T-helper 1 cell treated with Interleukin-12 subunit alpha and Interleukin-12 subunit beta and Interleukin-4 antibody, amounts not matched to agents 30 μg/mL and 1 μg/mL, for 36 hours (primary cell): ENCODE results near the gene DLG1.

Experiments used
- H3K27ac Mint-ChIP-seq: one replicate; pipeline ENCODE4 v1.8.0; 2021; ENCODE audit warnings: mild to moderate bottlenecking, mixed read lengths
- H3K27me3 Mint-ChIP-seq: one replicate; pipeline ENCODE4 v1.8.0; 2021; ENCODE audit warnings: low read depth, mixed read lengths
- H3K36me3 Mint-ChIP-seq: one replicate; pipeline ENCODE4 v1.8.0; 2021; ENCODE audit warnings: low read depth, mixed read lengths
- H3K4me1 Mint-ChIP-seq: one replicate; pipeline ENCODE4 v1.8.0; 2021; ENCODE audit warnings: low read depth, mixed read lengths
- H3K4me3 Mint-ChIP-seq: one replicate; pipeline ENCODE4 v1.8.0; 2021; ENCODE audit warnings: mild to moderate bottlenecking, moderate library complexity, mixed read lengths
- H3K9me3 Mint-ChIP-seq: one replicate; pipeline ENCODE4 v1.8.0; 2021; ENCODE audit warnings: mixed read lengths

Gene DLG1

DNA sequence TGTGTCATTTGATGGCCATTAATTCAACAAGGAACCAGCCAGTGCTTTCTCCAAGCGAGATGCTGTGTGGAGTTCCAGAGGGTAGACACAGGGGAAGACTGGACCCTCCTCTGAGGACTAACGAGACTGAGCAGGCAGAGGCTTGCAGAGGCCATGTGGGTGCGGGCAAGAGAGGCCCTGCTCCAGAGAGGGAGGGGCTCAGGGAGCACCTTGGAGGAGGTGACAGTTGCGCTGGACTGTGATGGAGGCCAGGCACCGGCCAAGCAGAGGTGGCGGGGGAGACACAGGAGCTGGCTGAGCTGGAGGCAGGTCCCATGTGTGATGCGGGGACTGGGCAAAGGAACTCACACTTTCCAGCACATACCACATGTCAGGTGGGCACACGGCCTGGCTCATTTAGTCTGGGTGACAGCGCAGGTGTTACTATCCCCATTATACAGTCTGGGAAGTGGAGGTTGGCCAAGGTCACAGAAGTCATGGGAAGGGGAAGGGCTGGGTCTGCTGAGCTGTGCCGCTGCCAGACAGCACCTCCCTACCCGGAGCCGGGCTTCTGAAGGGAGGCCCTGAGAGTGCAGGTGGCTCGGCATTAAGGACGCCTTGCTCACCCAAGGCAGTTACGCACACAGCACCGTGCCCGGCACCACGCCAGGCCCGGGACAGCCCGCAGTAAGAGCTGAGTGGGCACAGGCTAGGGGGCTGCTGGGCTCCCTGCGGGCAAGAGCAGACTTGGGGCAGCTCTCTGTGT, 272.5 kb downstream of the DLG1 start:
- H3K36me3 Mint-ChIP-seq, result no peaks in the 10 kb centered on the region
- H3K9me3 Mint-ChIP-seq, result no peaks in the 10 kb centered on the region
- no peak overlapping the region for H3K4me3 Mint-ChIP-seq
- H3K4me1 Mint-ChIP-seq, result peaks cover 3% of the 10 kb centered on the region
- peaks cover 4% of the 10 kb centered on the region for H3K27me3 Mint-ChIP-seq
- H3K27ac Mint-ChIP-seq, result no peak overlapping the region

DNA sequence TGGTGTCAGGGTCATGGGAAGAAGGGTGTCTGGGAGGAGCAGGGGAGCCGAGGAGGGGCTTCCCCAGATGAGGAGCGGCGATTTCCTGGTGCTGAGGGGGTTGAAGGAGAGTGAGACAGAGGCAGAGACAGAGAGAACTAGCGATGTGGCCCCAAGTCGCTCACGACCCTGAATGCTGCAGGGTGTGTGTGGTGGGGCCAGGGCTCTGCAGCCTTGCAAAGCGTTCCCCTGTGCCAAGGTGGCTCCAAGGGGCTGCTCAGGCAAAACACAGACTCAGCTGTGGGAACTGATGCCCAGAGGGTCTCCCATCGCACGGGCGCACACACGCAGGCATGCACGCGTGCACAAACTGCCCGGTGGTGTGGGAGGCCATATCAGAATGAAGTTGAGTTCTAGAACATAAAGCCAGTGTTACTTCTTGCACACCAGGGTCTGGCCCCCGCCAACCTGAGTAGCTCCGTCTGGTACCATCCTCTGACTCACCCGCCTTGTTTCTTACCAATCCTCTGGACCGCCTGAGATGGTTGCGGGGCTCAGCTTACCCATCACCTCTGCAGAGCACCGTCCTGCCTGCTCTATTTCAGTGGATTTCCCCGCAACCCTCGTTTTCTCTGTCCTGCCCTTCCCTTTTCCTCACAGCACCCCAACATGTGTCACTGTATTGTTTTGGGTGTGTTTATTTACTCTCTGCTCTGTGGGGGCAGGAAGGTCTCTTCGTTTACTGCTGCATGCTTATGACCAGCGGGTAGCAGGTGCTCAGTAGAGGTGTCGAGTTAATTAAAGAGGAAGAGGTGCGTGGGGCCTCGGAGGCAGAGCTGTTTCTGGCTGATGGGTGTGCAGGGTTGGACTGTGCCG, 273.3 kb downstream of the DLG1 start:
- peaks cover 4% of the 10 kb centered on the region for H3K27me3 Mint-ChIP-seq
- no peaks in the 10 kb centered on the region for H3K36me3 Mint-ChIP-seq
- H3K27ac Mint-ChIP-seq, result no peak overlapping the region
- H3K4me3 Mint-ChIP-seq, result no peak overlapping the region
- no peaks in the 10 kb centered on the region for H3K9me3 Mint-ChIP-seq
- peaks cover 3% of the 10 kb centered on the region for H3K4me1 Mint-ChIP-seq

DNA sequence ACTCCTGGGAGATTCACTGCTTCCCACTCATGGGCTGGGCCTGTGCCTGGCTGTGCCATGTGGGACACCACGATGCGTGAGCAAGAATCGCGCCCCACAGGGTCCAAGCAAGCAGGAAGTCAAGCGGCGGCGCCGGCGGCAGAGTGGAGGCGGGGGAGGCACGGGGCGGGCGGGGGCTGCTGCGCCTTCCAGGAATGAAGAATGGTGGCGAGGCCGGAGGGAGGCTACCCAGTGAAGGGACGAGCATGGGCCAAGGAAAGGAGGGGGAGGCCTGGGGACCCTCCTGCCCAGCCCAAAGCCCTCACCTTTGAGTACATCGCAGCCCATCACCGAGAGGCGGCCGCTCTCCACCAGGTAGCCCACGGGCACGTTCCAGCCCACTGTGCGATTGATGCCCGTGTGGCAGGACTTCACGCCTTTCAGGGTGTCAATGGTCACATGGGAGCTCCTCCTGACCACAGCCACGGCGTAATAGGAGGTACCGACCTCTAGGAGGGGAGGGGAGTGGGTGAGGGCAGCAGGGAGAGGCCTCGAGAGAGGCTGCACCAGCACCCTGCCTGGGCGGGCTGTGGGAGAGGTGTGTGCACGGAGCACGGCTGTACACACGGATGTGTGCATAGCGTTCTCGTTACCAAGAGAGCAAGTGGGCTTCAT, 274.3 kb downstream of the DLG1 start:
- no peak overlapping the region for H3K4me3 Mint-ChIP-seq
- H3K36me3 Mint-ChIP-seq, result no peaks in the 10 kb centered on the region
- H3K4me1 Mint-ChIP-seq, result peaks cover 3% of the 10 kb centered on the region
- H3K27ac Mint-ChIP-seq, result no peak overlapping the region
- no peaks in the 10 kb centered on the region for H3K9me3 Mint-ChIP-seq
- peaks cover 4% of the 10 kb centered on the region for H3K27me3 Mint-ChIP-seq

DNA sequence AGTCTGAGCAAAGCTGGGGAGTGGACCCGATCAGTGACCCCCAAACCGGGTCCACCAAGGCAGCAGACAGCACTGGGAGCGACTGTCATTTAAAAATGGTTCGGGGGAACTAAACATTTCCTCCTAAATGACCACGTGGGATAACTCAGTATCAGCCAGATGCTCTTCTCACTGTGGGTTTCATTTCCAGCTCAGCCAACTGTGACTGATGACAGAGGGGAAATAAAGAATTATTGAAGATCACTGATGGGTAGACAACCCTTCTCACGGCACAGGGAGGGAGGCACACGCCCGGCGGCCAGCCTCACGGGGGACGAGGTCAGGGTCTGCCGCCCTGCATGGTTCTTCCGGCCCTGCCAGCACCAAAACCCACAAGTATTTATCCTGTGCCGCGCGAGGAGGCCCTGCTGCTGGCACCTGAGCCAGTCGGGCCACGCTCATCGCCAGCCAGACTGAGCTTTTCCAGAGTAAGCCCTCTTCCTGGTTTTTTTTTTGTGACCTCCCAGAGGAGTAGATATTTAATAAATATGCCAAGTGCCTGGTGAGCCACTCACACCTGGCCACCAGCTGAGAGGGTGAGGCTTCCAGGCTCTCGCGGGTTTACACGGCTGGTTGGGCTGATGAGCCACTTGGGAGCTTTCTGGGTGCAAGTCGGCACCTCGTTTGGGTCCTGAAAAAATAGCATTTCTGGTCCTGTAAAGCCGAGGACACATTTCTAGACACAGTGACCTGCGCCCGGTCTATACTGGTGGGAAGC, 275.0 kb downstream of the DLG1 start:
- peaks cover 4% of the 10 kb centered on the region for H3K27me3 Mint-ChIP-seq
- peaks cover 3% of the 10 kb centered on the region for H3K4me1 Mint-ChIP-seq
- H3K36me3 Mint-ChIP-seq, result no peaks in the 10 kb centered on the region
- H3K27ac Mint-ChIP-seq, result no peak overlapping the region
- H3K9me3 Mint-ChIP-seq, result no peaks in the 10 kb centered on the region
- no peak overlapping the region for H3K4me3 Mint-ChIP-seq

DNA sequence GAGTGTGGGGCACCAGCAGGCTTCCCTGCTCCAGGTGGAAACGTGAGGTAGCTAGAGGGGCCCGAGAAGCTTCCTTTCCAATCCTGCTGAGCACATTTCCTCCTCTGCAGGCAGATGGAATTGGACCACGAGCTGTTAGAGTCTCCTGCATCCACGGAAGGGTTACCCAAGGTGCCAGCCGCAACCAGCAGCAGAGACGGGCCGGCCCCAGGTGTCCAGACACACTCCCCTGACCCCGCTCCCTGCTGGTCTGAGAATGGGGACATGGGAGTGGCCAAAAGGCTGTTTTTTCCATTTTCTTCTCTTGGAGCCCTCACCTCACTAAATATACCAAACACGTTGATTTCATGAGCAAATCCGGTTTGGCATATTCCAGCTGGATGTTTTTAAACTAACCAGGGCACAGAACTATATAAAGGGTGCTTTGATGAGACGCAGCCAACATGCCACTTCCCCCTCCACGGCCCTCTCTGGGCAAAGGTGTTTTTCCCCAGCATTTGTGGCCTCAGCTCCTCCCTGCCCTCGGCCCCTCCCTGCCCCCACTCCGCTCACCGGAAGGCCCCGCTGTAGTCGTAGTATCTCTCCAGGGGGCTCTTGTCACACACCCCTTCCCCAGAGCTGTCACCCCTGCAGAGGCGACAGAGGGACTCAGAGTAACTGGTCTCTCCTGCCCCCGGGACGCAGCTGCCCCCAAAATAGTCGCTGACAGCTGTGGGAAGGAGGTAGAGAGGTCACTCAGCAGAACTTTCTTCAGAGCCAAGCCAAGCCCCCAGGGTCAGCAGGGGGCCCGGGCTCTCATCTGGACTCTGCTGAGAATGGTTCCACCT, 275.8 kb downstream of the DLG1 start:
- H3K9me3 Mint-ChIP-seq, result no peaks in the 10 kb centered on the region
- peaks cover 4% of the 10 kb centered on the region for H3K27me3 Mint-ChIP-seq
- H3K4me3 Mint-ChIP-seq, result no peak overlapping the region
- peaks cover 3% of the 10 kb centered on the region for H3K4me1 Mint-ChIP-seq
- no peaks in the 10 kb centered on the region for H3K36me3 Mint-ChIP-seq
- H3K27ac Mint-ChIP-seq, result no peak overlapping the region

DNA sequence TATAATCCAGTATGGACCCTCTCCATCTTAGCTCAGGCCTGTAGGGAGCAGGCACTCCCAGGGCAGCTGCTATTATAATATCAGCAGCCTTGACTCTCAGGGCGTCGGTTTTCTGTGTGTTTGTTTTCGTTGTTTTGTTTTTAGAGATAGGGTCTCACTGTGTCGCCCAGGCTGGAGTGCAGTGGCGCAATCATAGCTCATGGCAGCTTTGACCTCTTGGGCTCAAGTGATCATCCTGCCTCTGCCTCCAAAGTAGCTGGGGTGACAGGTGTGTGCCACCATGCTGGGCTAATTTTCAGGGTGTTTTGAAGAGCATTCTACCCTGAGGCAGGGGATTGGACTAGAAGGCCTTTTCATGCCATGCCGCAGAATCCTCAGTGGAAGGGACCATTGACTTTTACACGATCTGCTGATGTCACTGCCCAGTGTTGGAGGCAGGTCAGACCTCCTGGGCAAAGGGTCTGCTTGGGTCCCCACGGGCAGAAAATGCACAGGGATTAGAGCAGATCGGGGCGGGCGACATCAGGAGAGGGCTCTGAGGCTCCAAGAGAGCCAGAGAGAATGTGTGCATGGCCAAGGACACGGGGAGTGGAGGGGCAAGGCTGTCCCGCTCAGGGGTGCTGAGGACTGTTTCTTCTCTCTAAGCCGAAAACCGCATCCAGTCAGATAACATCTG, 276.5 kb downstream of the DLG1 start:
- H3K9me3 Mint-ChIP-seq, result no peaks in the 10 kb centered on the region
- H3K36me3 Mint-ChIP-seq, result no peaks in the 10 kb centered on the region
- peaks cover 3% of the 10 kb centered on the region for H3K4me1 Mint-ChIP-seq
- no peak overlapping the region for H3K4me3 Mint-ChIP-seq
- H3K27me3 Mint-ChIP-seq, result peaks cover 4% of the 10 kb centered on the region
- no peak overlapping the region for H3K27ac Mint-ChIP-seq

DNA sequence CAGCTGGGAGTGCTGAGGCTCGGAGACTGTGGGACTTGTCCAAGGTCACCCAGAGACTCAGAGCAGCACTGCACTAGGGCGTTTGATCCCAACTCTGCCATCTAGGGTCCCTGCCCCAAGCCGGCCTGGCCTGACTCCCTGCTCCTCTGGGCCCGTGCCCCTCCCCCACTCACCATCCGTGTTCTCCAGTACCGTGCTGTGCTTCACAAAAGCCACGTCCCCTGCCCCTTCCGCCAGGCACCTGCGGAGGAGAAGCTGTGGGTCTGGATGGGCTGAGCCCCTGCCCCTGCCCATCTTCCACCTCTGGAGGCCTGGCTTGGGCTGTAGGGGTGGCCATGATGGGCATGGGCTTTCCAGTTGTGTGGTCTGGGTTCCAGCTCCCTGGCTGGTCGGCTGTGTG, 277.2 kb downstream of the DLG1 start:
- H3K27ac Mint-ChIP-seq, result no peak overlapping the region

DNA sequence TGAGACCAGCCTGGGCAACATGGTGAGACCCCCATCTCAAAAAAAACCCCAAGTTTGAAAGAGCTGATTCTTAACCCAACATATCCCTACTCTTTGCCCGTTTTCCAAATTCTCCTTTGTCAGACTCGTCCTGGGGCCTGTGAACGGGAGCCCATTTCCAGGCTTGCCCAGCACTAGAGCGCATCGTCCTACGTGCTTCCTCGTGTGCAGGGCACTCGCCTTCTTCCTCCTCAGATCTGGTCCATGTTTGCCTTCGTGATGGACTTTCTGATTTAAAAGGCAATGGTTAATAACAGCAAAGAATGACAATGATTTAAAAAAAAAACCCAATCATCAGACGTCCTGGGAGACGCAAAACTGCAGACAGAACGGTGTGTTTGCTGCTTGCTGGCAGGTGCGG, 278.9 kb downstream of the DLG1 start:
- Mint-ChIP-seq H3K36me3 (no peaks in the 10 kb centered on the region), H3K9me3 (no peaks in the 10 kb centered on the region), H3K4me3 (no peak overlapping the region), H3K27ac (no peak overlapping the region), H3K4me1 (peaks cover 3% of the 10 kb centered on the region), H3K27me3 (peaks cover 4% of the 10 kb centered on the region)

More for the DNA sequence above, 277.2 kb downstream of the DLG1 start:
- H3K9me3 Mint-ChIP-seq, result no peaks in the 10 kb centered on the region
- peaks cover 4% of the 10 kb centered on the region for H3K27me3 Mint-ChIP-seq
- H3K4me1 Mint-ChIP-seq, result peaks cover 3% of the 10 kb centered on the region
- no peaks in the 10 kb centered on the region for H3K36me3 Mint-ChIP-seq
- H3K4me3 Mint-ChIP-seq, result no peak overlapping the region

DNA sequence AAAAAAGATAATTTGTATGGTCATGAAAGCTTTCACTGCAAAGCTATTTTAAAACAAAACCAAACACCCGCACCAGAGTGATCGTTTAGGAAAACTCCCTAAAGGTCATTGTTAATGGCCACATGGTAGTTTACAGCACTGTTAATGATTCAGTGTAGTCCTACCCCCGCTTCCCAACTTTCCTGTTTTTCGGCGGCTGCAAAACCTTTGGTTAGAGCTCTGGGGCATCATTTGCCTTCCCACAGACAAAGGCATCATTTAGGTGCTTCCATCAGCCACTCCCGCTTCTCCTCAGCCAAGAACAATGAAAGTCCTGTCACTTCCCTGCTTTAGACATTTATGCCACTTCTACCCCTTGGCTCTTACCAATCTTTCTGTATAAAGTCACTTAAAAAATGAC, 279.4 kb downstream of the DLG1 start:
- Mint-ChIP-seq H3K4me1 (peaks cover 3% of the 10 kb centered on the region), H3K27me3 (peaks cover 4% of the 10 kb centered on the region), H3K27ac (no peak overlapping the region), H3K9me3 (no peaks in the 10 kb centered on the region), H3K4me3 (no peak overlapping the region), H3K36me3 (no peaks in the 10 kb centered on the region)

DNA sequence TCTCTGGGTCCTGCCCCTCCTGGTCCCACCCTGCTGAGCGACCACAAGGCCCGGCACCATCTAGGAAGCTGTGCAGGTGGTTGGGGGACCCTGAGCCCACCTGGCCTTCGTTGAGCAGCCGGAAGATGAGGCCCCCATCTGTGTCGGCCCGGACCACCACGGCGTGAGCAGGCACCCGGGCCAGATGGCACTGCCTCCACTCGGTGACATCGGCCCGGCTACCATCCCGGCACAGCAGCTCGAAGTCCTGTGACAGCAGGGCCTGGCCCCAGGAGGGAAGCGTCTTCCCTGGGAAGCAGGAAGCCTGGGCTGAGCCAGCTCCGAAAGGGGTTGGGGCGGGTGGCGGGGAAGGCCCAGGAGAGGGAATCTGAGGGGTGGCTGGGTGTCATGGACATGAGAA, 281.4 kb downstream of the DLG1 start:
- Mint-ChIP-seq H3K9me3 (no peaks in the 10 kb centered on the region), H3K27me3 (no peaks in the 10 kb centered on the region), H3K27ac (no peak overlapping the region), H3K4me1 (no peaks in the 10 kb centered on the region), H3K36me3 (no peaks in the 10 kb centered on the region), H3K4me3 (no peak overlapping the region)

DNA sequence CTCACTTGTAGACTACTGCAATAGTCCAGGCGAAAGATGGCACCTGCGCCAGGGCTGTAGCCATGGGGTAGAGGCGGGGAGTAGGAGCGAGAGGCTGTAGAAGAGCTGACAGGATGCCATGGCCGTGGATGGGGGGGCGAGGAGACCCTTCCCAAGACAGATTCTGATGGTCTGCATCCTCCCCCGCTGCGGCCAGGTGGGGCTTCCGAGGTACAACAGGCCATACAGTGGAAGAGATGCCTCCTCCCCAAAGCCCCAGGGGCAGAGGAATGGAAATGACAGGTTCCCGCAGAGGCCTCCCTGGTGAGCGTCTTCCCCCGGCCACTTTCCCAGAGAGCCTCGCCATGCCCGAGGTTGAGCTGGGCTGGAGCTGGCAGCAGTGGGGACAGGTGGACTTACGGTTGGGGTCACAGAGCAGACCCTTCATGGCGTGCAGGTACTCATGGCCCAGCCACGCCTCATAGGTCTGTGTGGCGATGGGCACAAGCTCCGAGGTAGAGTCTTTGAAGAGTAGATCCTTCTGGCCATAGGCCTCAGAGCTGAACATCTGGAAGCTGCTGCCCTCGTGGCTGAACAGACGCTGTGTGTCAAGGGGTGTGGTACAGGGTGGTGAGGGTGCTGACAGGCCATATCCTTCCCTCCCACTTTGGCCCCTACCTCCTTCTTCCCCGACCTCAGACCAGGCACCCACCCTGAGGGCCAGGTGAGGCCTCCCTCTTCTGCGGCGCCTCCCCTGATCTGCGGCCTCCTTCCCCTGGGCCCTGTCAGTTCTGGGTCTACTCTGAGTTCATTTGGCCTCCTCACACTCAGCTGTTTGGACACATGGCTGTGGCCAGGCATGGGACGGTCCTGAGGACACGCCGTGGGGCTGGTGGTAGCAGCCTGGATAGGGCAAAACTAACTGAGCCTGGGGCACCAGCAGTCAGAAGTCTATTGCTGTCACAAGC, 282.3 kb downstream of the DLG1 start:
- no peak overlapping the region for H3K4me3 Mint-ChIP-seq
- H3K27me3 Mint-ChIP-seq, result no peaks in the 10 kb centered on the region
- no peaks in the 10 kb centered on the region for H3K4me1 Mint-ChIP-seq
- no peak overlapping the region for H3K27ac Mint-ChIP-seq
- H3K36me3 Mint-ChIP-seq, result no peaks in the 10 kb centered on the region
- H3K9me3 Mint-ChIP-seq, result no peaks in the 10 kb centered on the region

DNA sequence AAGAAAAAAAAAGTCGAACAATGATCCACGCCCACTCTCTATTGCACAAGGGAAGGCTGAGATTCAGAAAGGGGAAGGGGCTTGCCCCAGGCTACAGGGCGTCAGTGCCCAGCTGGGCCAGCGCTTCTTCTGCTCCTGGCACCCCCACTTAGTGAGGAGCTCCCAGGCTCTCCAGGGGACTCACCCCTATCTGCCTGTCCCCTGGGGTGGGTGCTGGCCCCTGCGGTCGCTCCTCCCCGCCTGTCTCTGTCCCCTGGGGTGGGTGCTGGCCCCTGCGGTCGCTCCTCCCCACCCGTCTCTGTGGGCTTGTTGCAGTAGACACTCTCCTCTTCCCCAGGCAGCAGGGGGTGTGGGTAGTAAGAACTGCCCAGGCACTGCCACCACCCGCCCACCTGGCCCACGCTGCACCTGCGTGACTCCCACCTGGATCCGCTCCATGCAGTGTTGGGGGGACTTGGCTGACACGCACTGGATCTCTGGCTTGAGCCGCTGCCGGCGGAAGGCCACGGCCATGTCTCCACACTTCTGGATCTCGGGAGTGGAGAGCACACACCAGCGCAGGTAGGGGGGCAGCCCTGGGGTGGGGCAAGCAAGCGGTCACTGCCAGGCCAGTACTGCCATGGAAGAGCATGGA, 283.4 kb downstream of the DLG1 start:
- H3K4me3 Mint-ChIP-seq, result no peak overlapping the region
- H3K27ac Mint-ChIP-seq, result no peak overlapping the region
- no peaks in the 10 kb centered on the region for H3K9me3 Mint-ChIP-seq
- no peaks in the 10 kb centered on the region for H3K27me3 Mint-ChIP-seq
- H3K4me1 Mint-ChIP-seq, result no peaks in the 10 kb centered on the region
- no peaks in the 10 kb centered on the region for H3K36me3 Mint-ChIP-seq
